Adipose tissue (tissue), 3 donors: ENCODE results near the gene KCND2. TPM values are rescaled to one million over a fixed set of nuclear protein-coding genes. Genes with fewer than 3 reads are reported as not detected.
"Not testable (repeated sequence)": the region's sequence is repeated elsewhere in the genome, so short reads cannot be mapped to it uniquely, and the experiment has no call there.

Experiments used
- H3K27ac ChIP-seq: one replicate; pipeline ENCODE4 v1.5.1; 2013; ENCODE audit warnings: low read depth, low read length
- WGBS, 3 donors: extraction: QIAGEN DNeasy Blood & Tissue Kit; methylation state at CpG; one replicate each; pipeline ENCODE4 v1.1.7; 2013; 5-methylcytosine and 5-hydroxymethylcytosine counted together
- polyA plus RNA-seq, 3 donors: library from polyadenylated mRNA; stranded (reverse); fragments of 200-250 nt; gene quantifications; one replicate each; pipeline ENCODE4 v1.2.3, GENCODE V29; 2013
- donor health status: healthy with polysubstance abuse.
- donor health status: Bipolar disorder and iron deficiency.
- donor health status: healthy.

The KCND2 gene
- polyA plus RNA-seq = under 1 TPM; 0.05 to 0.67 (median 0.46) TPM

GRCh38 chr7:120272701-120273475 lies at the start of gene KCND2:
TSS of gene KCND2 (plus strand) at chr7:120273175.
- 0 to 1% (median 1%) methylated on average over 43 to 69 of the region's 69 CpGs for WGBS, 3 donors
- no peak within 1 kb of the TSS for H3K27ac ChIP-seq

- H3K27ac ChIP-seq = no peak overlapping the region
- 43 to 75% (median 62%) methylated on average over 1 of the region's 1 CpG for WGBS, 3 donors
These were observed 46.8 kb upstream of the KCND2 start for GRCh38 chr7:120226188-120226587.

DNA sequence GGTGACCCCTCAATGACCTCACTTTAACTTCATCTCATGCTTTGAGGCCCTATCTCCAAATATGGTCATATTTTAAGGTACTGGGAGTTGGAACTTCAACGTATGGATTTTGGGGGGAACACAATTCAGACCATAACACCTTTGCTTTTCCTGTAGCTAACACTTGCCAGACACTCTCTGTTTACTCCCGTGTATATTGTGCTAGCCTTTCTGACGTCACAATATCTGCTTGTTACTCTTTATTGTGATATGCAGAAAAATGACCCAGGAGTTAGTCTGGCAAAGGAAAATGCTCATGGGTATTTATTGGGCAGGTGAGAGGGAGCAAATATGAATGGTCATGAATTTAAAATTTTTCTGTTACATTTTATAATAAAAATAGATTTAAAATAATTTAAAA lies 45.7 kb upstream of the KCND2 start:
- WGBS, 3 donors = 49 to 78% (median 66%) methylated on average over 3 of the region's 3 CpGs
- H3K27ac ChIP-seq = no peak overlapping the region

- WGBS, 3 donors = 46 to 61% (median 55%) methylated on average over 3 of the region's 3 CpGs
- no peak overlapping the region for H3K27ac ChIP-seq
These were observed 43.9 kb upstream of the KCND2 start for GRCh38 chr7:120229084-120229483.

GRCh38 chr7:120233338-120233737 lies 39.6 kb upstream of the KCND2 start:
- no peak overlapping the region for H3K27ac ChIP-seq
- 56 to 76% (median 66%) methylated on average over 1 of the region's 1 CpG for WGBS, 3 donors

DNA sequence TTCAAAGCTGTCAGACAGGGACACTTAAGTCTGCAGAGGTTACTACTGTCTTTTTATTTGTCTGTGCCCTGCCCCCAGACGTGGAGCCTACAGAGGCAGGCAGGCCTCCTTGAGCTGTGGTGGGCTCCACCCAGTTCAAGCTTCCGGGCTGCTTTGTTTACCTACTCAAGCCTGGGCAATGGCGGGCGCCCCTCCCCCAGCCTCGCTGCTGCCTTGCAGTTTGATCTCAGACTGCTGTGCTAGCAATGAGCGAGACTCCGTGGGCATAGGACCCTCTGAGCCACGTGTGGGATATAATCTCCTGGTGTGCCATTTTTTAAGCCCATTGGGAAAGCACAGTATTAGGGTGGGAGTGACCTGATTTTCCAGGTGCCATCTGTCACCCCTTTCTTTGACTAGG lies 32.6 kb upstream of the KCND2 start:
- H3K27ac ChIP-seq = not testable (repeated sequence)
- 57 to 84% (median 80%) methylated on average over 4 to 8 of the region's 8 CpGs for WGBS, 3 donors

DNA sequence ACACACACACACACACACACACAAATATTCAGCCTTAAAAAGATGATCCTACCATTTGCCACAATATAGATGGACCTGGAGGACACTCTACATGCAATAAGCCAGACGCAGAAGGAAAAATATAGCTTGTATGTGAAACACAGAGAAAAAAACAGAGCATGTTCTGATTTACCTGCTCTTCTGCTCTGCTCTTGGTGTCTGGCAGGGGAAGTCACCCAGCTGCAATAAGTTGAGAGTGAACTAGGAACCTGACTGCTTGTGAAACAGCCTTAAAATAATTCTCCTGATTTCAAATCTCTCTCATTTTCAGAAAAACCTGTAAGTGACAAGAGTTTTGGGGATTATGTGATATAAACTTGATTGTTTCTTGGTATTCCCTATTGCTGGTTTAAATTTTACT lies 31.0 kb upstream of the KCND2 start:
- no peak overlapping the region for H3K27ac ChIP-seq
- 81 to 85% (median 81%) methylated on average over 1 of the region's 1 CpG for WGBS, 3 donors

- WGBS, 3 donors = 68 to 87% (median 81%) methylated on average over 1 of the region's 1 CpG
- H3K27ac ChIP-seq = no peak overlapping the region
These were observed 18.1 kb upstream of the KCND2 start for GRCh38 chr7:120254845-120255244.

DNA sequence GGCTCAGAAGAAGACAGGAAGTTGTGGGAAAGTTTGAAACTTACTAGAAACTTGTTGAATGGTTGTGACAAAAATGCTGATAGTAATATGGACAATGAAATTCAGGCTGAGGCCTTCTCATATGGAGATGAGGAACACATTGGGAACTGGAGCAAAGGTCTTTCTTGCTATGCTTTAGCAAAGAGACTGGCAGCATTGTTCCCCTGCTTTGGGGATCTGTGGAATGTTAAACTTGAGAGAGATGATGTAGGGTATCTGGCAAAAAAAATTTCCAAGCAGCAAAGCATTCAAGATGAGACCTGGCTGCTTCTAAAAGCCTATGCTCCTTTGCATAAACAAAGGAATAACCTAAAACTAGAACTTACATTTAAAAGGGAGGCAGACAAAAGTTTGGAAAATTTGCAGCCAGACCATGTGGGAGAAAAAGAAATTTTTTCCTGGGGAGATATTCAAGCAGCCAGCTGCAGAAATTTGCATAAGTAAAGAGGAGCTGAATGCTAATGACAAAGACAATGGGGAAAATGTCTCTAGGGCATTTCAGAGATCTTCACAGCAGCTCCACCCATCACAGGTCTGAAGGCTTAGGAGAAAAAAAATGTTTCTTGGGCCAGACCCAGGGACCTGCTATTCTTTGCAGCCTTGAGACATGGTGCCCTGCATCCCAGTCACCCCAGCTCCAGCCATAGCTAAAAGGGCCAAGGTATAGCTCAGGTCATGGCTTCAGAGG lies 16.5 kb upstream of the KCND2 start:
- H3K27ac ChIP-seq = no peak overlapping the region

DNA sequence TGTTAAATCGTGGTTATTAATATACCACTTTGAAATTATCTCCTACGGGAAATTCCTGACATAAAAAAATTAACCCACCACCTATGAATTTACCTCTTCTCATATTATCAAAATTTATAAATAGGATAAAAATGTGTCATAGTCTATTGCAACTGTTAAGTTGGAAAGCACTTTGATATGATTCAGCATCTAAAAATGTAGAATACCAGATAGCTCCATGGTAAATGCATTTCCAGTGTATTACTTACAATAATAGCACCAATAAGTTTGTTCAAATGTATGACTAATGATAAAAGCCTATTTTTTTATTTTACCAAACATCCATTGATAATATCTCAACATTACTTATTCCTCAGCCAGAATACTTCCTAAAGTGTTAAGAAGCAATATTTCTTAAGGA lies 13.6 kb upstream of the KCND2 start:
- no peak overlapping the region for H3K27ac ChIP-seq
- WGBS, 3 donors = 71 to 84% (median 79%) methylated on average over 2 of the region's 2 CpGs

GRCh38 chr7:120260111-120260510 lies 12.9 kb upstream of the KCND2 start:
- 32 to 84% (median 72%) methylated on average over 1 of the region's 1 CpG for WGBS, 3 donors
- H3K27ac ChIP-seq = no peak overlapping the region

DNA sequence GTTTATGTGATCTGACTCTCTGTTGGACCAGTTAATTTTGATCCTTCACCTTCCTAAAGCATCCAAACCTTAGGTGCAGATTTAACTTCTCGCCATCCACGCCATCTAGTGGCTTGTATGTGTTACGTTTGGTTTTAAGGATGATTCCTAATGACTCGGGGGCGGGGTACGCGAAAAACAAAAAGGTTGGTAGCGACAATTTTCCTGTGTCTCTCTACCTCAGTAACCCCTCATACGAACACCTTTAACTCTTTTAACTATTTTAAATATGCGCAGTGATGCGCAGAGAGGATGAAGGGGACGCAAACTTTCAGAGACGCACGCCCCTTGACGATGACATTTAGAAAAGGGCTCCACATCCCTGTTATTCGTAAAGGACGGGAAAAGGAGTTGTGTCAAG lies 714 bp upstream of the KCND2 start:
- 1% methylated on average over 17 of the region's 17 CpGs for WGBS, 3 donors
- no peak overlapping the region for H3K27ac ChIP-seq

GRCh38 chr7:120273476-120273975 lies 551 bp downstream of the KCND2 start:
- WGBS, 3 donors = 1 to 2% (median 1%) methylated on average over 36 to 38 of the region's 38 CpGs
- H3K27ac ChIP-seq = no peak overlapping the region

DNA sequence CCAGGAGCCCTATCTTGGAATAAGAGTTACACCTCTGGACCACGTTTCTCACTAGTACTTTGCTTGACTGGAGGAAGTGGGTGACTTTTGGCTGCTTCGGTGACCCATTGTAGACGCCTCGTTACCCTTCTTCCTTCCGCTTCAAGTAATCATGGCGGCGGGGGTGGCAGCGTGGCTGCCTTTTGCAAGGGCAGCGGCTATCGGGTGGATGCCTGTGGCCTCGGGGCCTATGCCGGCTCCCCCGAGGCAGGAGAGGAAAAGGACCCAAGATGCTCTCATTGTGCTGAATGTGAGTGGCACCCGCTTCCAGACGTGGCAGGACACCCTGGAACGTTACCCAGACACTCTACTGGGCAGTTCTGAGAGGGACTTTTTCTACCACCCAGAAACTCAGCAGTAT lies 1.5 kb downstream of the KCND2 start:
- no peak overlapping the region for H3K27ac ChIP-seq
- 87 to 95% (median 91%) methylated on average over 16 of the region's 16 CpGs for WGBS, 3 donors

DNA sequence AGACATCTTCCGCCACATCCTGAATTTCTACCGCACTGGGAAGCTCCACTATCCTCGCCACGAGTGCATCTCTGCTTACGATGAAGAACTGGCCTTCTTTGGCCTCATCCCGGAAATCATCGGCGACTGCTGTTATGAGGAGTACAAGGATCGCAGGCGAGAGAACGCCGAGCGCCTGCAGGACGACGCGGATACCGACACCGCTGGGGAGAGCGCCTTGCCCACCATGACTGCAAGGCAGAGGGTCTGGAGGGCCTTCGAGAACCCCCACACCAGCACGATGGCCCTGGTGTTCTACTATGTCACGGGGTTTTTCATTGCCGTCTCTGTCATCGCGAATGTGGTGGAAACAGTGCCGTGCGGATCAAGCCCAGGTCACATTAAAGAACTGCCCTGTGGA lies 1.9 kb downstream of the KCND2 start:
- H3K27ac ChIP-seq = no peak overlapping the region
- 95 to 97% (median 96%) methylated on average over 27 of the region's 27 CpGs for WGBS, 3 donors

GRCh38 chr7:120276720-120277119 lies 3.7 kb downstream of the KCND2 start:
- H3K27ac ChIP-seq = no peak overlapping the region

DNA sequence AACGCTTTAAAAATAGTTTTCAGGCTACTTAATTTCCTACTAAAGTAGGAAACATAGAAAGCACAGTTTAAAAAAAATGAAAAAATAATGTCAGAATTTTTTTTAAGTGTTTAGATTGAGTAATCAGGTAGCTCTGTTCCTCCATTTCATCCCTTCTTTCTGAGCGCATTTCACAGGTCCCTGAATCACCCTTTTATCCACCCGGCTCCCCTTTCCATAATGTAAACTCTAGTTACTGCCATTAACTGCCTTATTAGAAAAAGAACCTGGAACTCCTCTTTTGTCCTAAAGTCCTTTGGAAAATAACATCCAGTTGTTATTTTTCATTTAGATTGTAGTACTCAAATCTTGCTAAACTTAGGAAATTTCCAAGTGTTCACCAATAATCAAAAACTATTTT lies 5.8 kb downstream of the KCND2 start:
- no peak overlapping the region for H3K27ac ChIP-seq
- WGBS, 3 donors = 62 to 79% (median 77%) methylated on average over 3 of the region's 3 CpGs

DNA sequence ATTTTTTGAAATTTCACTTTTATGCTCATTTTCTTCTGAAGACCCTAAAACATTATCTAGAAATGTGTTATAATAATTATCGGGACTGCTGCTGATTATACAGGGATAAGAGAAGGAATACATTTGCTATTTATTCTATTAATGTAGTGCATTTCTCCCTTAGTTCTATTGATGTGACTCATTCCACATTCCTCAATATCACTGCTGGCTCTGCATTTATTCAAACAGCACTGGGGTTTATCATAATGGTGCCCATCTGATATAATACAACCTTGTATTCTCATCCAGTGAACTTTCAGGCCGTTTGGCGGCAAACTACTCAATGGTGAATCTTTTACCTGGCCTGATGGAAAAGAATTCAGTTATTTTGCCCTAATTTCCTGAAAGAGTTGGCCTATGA lies 7.8 kb downstream of the KCND2 start:
- WGBS, 3 donors = 76 to 94% (median 88%) methylated on average over 3 of the region's 3 CpGs
- no peak overlapping the region for H3K27ac ChIP-seq

DNA sequence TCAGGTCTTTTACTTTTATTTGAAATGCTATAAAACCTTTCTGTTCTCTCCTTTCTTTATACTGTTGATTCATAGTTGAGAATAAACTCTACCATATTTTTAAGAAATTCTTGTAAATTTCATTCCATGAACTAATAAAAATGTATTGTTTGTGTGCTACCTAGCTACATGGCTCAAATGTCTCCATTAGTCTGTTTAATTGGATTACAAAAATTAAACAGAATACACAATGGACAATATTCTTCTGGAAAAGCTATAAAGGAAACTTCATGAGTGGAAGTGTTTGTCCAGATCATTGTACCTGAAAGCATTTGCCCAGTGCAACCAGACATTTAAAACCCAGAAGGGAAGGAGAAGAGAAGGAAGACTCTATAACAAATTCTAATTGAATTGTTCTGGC lies 20.1 kb downstream of the KCND2 start:
- H3K27ac ChIP-seq = no peak overlapping the region

- 93 to 96% (median 94%) methylated on average over 7 of the region's 7 CpGs for WGBS, 3 donors
- H3K27ac ChIP-seq = no peak overlapping the region
These were observed 29.2 kb downstream of the KCND2 start for GRCh38 chr7:120302190-120302589.
